WTC11 (cell line): ENCODE data around the gene FHL1. TPM values are rescaled to one million over a fixed set of nuclear protein-coding genes. Genes with fewer than 3 reads are reported as not detected.

ENCODE experiments used
- ATAC-seq: fragments of 200-7000 bp; cut with Tn5 transposase; 2 replicates; pipeline ENCODE4 v1.10.0; 2021; ENCODE audit warnings: mild to moderate bottlenecking, moderate library complexity
- CTCF ChIA-PET: fragments of 300-600 bp; sonication (Branson Sonifier 250); formaldehyde crosslinking; loops from one replicate; lab custom pipeline; 2021; ENCODE audit warnings: antibody characterized with exemption; lab: Charles Lee
- POLR2A ChIA-PET: fragments of 350-600 bp; sonication (Branson Sonifier 250); formaldehyde crosslinking; loops from one replicate; lab custom pipeline; 2021; ENCODE audit warnings: antibody characterized with exemption; lab: Charles Lee
- DNase-seq: peaks from one replicate; pipeline ENCODE4 v3.0.0; 2021; ENCODE audit warnings: low spot score
- H3K27ac Mint-ChIP-seq: 2 replicates; pipeline ENCODE4 v1.8.0; 2021; ENCODE audit warnings: mixed read lengths
- H3K27me3 Mint-ChIP-seq: 2 replicates; pipeline ENCODE4 v1.8.0; 2021; ENCODE audit warnings: low read depth, mild to moderate bottlenecking, moderate library complexity, mixed read lengths
- H3K36me3 Mint-ChIP-seq: 2 replicates; pipeline ENCODE4 v1.8.0; 2021; ENCODE audit warnings: mixed read lengths
- H3K4me1 Mint-ChIP-seq: 2 replicates; pipeline ENCODE4 v1.8.0; 2022; ENCODE audit warnings: mixed read lengths
- H3K4me3 Mint-ChIP-seq: 2 replicates; pipeline ENCODE4 v1.8.0; 2021; ENCODE audit warnings: mild to moderate bottlenecking, moderate library complexity, mixed read lengths
- H3K9me3 Mint-ChIP-seq: 2 replicates; pipeline ENCODE4 v1.8.0; 2021; ENCODE audit warnings: mixed read lengths
- CREM ChIP-seq: sonication (generic); formaldehyde crosslinking; IDR thresholded peaks from 2 replicates; pipeline ENCODE4 v1.8.1; 2022; ENCODE audit warnings: mild to moderate bottlenecking, missing genetic modification reagents, moderate library complexity
- CTCF ChIP-seq: fragments of 200-600 bp; IDR thresholded peaks from 2 replicates; pipeline ENCODE4 v1.8.0; 2022; ENCODE audit warnings: antibody characterized with exemption
- GABPB1 ChIP-seq: sonication (generic); formaldehyde crosslinking; IDR thresholded peaks from 2 replicates; pipeline ENCODE4 v1.8.1; 2023; ENCODE audit warnings: mild to moderate bottlenecking, missing genetic modification reagents
- GTF2I ChIP-seq: fragments of 250-450 bp; sonication (Bioruptor Pico); conservative IDR thresholded peaks from 2 replicates; pipeline ENCODE4 v1.4.0; 2021; ENCODE audit warnings: mild to moderate bottlenecking
- NFYB ChIP-seq: sonication (generic); formaldehyde crosslinking; conservative IDR thresholded peaks from 2 replicates; pipeline ENCODE4 v1.8.0; 2022; ENCODE audit warnings: low read depth, missing genetic modification reagents
- OVOL2 ChIP-seq: fragments of 250-450 bp; sonication (Bioruptor Pico); IDR thresholded peaks from 2 replicates; pipeline ENCODE4 v1.9.0; 2021; ENCODE audit warnings: mild to moderate bottlenecking, borderline replicate concordance
- PRDM15 ChIP-seq: sonication (generic); formaldehyde crosslinking; IDR thresholded peaks from 2 replicates; pipeline ENCODE4 v1.8.0; 2022; ENCODE audit warnings: missing genetic modification reagents
- PRRX2 ChIP-seq: fragments of 250-450 bp; sonication (Bioruptor Pico); IDR thresholded peaks from 2 replicates; pipeline ENCODE4 v1.8.0; 2021; ENCODE audit warnings: mild to moderate bottlenecking
- TEAD1 ChIP-seq: sonication (generic); formaldehyde crosslinking; IDR thresholded peaks from 2 replicates; pipeline ENCODE4 v1.8.0; 2022; ENCODE audit warnings: mild to moderate bottlenecking, missing genetic modification reagents
- TEAD4 ChIP-seq: sonication (generic); formaldehyde crosslinking; IDR thresholded peaks from 2 replicates; pipeline ENCODE4 v1.8.0; 2022; ENCODE audit warnings: mild to moderate bottlenecking, missing genetic modification reagents
- ZNF138 ChIP-seq: sonication (generic); formaldehyde crosslinking; conservative IDR thresholded peaks from 2 replicates; pipeline ENCODE4 v1.8.1; 2022; ENCODE audit warnings: mild to moderate bottlenecking, moderate library complexity, missing genetic modification reagents
- ZNF423 ChIP-seq: fragments of 250-450 bp; sonication (Bioruptor Pico); IDR thresholded peaks from 2 replicates; pipeline ENCODE4 v2.1.2; 2022; ENCODE audit warnings: mild to moderate bottlenecking, moderate library complexity
- total RNA-seq: library from RNA; stranded (reverse); gene quantifications from 3 replicates; pipeline ENCODE4 v1.2.3, GENCODE V29; 2021
- TF ChIP-seq, protein P1 (sequence below): sonication (generic); formaldehyde crosslinking; IDR thresholded peaks from 2 replicates; pipeline ENCODE4 v1.8.0; 2023; ENCODE audit warnings: missing genetic modification reagents, mild to moderate bottlenecking, borderline replicate concordance
- TF ChIP-seq, protein P2 (sequence below): sonication (generic); formaldehyde crosslinking; IDR thresholded peaks from 2 replicates; pipeline ENCODE4 v1.8.1; 2023; ENCODE audit warnings: mild to moderate bottlenecking, missing genetic modification reagents, moderate library complexity

Gene FHL1
- total RNA-seq, 1 experiment from 2014 or later = 43.5 TPM

GRCh38 chrX:136138939-136139338 is 8.4 kb upstream of the FHL1 start (continued):
- TF ChIP-seq PRDM15 (no peak), GABPB1 (CRISPR knock-in tag) (no peak), CTCF (no peak), ZNF138 (no peak), TEAD1 (CRISPR knock-in tag) (no peak)
- TF ChIP-seq, protein P1, sequence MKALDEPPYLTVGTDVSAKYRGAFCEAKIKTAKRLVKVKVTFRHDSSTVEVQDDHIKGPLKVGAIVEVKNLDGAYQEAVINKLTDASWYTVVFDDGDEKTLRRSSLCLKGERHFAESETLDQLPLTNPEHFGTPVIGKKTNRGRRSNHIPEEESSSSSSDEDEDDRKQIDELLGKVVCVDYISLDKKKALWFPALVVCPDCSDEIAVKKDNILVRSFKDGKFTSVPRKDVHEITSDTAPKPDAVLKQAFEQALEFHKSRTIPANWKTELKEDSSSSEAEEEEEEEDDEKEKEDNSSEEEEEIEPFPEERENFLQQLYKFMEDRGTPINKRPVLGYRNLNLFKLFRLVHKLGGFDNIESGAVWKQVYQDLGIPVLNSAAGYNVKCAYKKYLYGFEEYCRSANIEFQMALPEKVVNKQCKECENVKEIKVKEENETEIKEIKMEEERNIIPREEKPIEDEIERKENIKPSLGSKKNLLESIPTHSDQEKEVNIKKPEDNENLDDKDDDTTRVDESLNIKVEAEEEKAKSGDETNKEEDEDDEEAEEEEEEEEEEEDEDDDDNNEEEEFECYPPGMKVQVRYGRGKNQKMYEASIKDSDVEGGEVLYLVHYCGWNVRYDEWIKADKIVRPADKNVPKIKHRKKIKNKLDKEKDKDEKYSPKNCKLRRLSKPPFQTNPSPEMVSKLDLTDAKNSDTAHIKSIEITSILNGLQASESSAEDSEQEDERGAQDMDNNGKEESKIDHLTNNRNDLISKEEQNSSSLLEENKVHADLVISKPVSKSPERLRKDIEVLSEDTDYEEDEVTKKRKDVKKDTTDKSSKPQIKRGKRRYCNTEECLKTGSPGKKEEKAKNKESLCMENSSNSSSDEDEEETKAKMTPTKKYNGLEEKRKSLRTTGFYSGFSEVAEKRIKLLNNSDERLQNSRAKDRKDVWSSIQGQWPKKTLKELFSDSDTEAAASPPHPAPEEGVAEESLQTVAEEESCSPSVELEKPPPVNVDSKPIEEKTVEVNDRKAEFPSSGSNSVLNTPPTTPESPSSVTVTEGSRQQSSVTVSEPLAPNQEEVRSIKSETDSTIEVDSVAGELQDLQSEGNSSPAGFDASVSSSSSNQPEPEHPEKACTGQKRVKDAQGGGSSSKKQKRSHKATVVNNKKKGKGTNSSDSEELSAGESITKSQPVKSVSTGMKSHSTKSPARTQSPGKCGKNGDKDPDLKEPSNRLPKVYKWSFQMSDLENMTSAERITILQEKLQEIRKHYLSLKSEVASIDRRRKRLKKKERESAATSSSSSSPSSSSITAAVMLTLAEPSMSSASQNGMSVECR (CRISPR knock-in tag) = no peak
- TF ChIP-seq, all 79 proteins: peak for 0

DNA sequence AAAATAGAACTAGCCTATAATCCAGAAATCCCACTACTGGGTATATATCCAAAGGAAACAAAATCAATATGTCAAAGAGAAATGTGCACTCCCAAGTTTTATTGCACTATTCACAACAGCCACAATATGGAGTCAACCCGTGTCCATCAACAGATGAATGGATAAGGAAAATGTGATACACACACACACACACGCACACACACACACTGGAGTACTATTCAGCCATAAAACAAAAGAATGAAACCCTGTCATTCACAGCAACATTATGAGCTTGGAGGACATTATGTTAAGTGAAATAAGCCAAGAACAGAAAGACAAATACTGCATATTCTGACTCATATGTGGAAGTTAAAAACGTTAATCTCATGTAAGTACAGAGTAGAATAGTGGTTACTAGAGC is 5.8 kb upstream of the FHL1 start:
- POLR2A ChIA-PET = no interaction called here
- no peak overlapping the region for H3K4me3 Mint-ChIP-seq
- H3K27me3 Mint-ChIP-seq = peaks cover 28% of the 10 kb centered on the region
- TF ChIP-seq NFYB (CRISPR knock-in tag) = no peak
- TF ChIP-seq ZNF423 (CRISPR knock-in tag) = no peak
- no peak for TF ChIP-seq PRRX2 (CRISPR knock-in tag)
- TF ChIP-seq, protein P2, sequence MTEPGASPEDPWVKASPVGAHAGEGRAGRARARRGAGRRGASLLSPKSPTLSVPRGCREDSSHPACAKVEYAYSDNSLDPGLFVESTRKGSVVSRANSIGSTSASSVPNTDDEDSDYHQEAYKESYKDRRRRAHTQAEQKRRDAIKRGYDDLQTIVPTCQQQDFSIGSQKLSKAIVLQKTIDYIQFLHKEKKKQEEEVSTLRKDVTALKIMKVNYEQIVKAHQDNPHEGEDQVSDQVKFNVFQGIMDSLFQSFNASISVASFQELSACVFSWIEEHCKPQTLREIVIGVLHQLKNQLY (CRISPR knock-in tag) = no peak
- no peak for TF ChIP-seq CREM (CRISPR knock-in tag)
- no peak for TF ChIP-seq PRDM15
- no peak for TF ChIP-seq GTF2I (CRISPR knock-in tag)
- TF ChIP-seq OVOL2 = no peak
- TF ChIP-seq TEAD4 (CRISPR knock-in tag) = no peak
- TF ChIP-seq, all 79 proteins: peak for 0
- Mint-ChIP-seq H3K9me3 (no peaks in the 10 kb centered on the region), H3K4me1 (peaks cover 13% of the 10 kb centered on the region), H3K27ac (no peak overlapping the region), H3K36me3 (no peaks in the 10 kb centered on the region)
- DNase-seq (no peak), ATAC-seq (no peak)
- CTCF ChIA-PET = no interaction called here
